ENCODE data around the gene COX4I1.

COX4I1 gene

DNA sequence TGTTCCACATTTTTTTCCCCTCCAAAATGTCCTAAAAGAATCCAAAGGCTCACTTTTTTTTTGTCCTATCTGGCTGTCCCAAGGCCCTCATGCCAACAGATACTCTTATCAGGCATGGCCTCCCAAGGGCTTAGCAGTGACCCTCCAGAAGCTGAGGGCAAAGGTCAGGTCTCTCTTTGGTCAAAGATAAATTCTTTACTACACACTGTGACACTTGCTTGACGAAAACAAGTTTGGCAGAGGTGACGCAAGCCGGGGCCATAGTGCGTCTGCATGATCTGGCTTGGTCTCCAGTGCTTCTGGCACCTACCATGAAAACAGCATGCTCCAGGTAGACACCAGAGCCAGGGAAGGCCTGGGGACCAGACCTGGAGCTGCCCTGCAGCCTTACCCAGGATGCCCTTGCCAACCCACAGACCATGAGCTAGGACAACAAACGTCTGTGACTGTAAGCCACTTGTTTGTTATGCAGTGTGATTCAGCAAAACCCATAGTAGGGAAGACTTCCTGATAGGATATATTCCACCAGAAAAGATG, 50.9 kb downstream of the COX4I1 start:
- H3K27ac ChIP-seq (ENCODE audit: low read length), result no peak overlapping the region
- no peak overlapping the region for H2AFZ ChIP-seq (ENCODE audit: low read depth, low read length)
- peak overlapping the region; percentile 50; the same call in 1 of the 2 replicates for H3K4me2 ChIP-seq (ENCODE audit: low read length)
- H4K20me1 ChIP-seq (ENCODE audit: insufficient read depth, low read length), result no peaks in the 10 kb centered on the region
- H3K79me2 ChIP-seq (ENCODE audit: low read length), result no peaks in the 10 kb centered on the region
- H3K4me1 ChIP-seq (ENCODE audit: low read length), result peaks cover 31% of the 10 kb centered on the region
- H3K9ac ChIP-seq (ENCODE audit: low read length), result no peak overlapping the region
- TF ChIP-seq EZH2phosphoT487 (IDR thresholded peaks at IDR 0.05; ENCODE audit: low read depth) (no peak), CTCF (IDR thresholded peaks at IDR 0.05; ENCODE audit: low read depth, low read length) (no peak)
- 0 out of 2 replicates have a peak, but pooled peaks cover 5% of the 10 kb centered on the region for H3K9me3 ChIP-seq (ENCODE audit: insufficient read depth, low read length)
- peaks cover 21% of the 10 kb centered on the region; the same call in 1 of the 2 replicates for H3K27me3 ChIP-seq (ENCODE audit: low read depth, low read length)
- H3K36me3 ChIP-seq (replicated peaks; ENCODE audit: low read depth, low read length), result no peaks in the 10 kb centered on the region
- H3K4me3 ChIP-seq (ENCODE audit: low read length), result no peak overlapping the region

DNA sequence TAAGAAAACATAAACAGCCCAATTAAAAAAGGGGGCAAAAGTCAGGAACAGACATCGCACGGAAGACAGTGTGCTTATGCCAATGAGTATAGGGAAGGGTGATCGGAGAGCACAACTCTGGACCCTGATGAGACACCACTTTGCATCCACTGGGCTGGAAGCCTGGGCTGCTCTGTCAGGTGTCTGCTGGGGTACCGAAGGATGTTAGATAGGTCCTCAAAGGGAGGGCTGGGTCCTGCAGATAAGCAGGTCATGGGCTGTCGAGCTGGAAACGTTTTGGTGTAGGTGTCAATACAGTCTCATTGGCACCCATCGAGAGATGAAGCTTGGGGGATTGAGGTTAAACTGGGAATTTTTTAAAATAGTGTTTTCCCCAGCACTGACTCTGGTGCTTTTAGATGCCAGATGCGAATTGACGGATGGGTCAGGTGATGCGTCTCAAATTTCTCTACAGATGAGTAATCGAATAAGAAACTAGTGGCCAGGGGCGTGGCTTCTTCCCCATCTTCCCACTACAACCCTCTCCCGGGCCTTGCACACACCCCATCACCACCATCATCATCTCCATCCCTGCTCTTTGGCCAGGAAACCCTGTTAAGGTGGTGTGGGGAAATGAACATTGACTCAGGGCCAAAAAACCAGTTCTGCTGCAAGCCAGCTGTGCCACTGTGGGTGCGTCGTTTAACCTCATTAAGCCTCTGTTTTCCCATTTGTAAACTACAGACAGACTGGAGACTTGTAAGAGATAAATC, 51.7 kb downstream of the COX4I1 start:
- no peaks in the 10 kb centered on the region for H3K79me2 ChIP-seq (ENCODE audit: low read length)
- peak overlapping the region; percentile 9; the same call in 1 of the 2 replicates for H3K4me3 ChIP-seq (ENCODE audit: low read length)
- H3K27ac ChIP-seq (ENCODE audit: low read length), result no peak overlapping the region
- no peak overlapping the region for H3K9ac ChIP-seq (ENCODE audit: low read length)
- H2AFZ ChIP-seq (ENCODE audit: low read depth, low read length), result no peak overlapping the region
- H3K4me1 ChIP-seq (ENCODE audit: low read length), result peaks cover 33% of the 10 kb centered on the region
- H4K20me1 ChIP-seq (ENCODE audit: insufficient read depth, low read length), result no peaks in the 10 kb centered on the region
- H3K4me2 ChIP-seq (ENCODE audit: low read length), result peak overlapping the region; percentile 50
- no peaks in the 10 kb centered on the region for H3K36me3 ChIP-seq (replicated peaks; ENCODE audit: low read depth, low read length)
- H3K27me3 ChIP-seq (ENCODE audit: low read depth, low read length), result peaks cover 21% of the 10 kb centered on the region; the same call in 1 of the 2 replicates
- 0 out of 2 replicates have a peak, but pooled peaks cover 5% of the 10 kb centered on the region for H3K9me3 ChIP-seq (ENCODE audit: insufficient read depth, low read length)
- TF ChIP-seq CTCF (IDR thresholded peaks at IDR 0.05; ENCODE audit: low read depth, low read length), result no peak
- no peak for TF ChIP-seq EZH2phosphoT487 (IDR thresholded peaks at IDR 0.05; ENCODE audit: low read depth)

- TF ChIP-seq EZH2phosphoT487 (IDR thresholded peaks at IDR 0.05; ENCODE audit: low read depth) (no peak), CTCF (IDR thresholded peaks at IDR 0.05; ENCODE audit: low read depth, low read length) (no peak)
- peaks cover 59% of the 10 kb centered on the region for H3K4me1 ChIP-seq (ENCODE audit: low read length)
- no peaks in the 10 kb centered on the region for H4K20me1 ChIP-seq (ENCODE audit: insufficient read depth, low read length)
- no peak overlapping the region for H3K27ac ChIP-seq (ENCODE audit: low read length)
- peak overlapping the region; percentile 11; the same call in 1 of the 2 replicates for H3K4me2 ChIP-seq (ENCODE audit: low read length)
- H3K9ac ChIP-seq (ENCODE audit: low read length), result no peak overlapping the region
- H3K4me3 ChIP-seq (ENCODE audit: low read length), result no peak overlapping the region
- H3K79me2 ChIP-seq (ENCODE audit: low read length), result no peaks in the 10 kb centered on the region
- H2AFZ ChIP-seq (ENCODE audit: low read depth, low read length), result no peak overlapping the region; the same call in 1 of the 2 replicates
- no peaks in the 10 kb centered on the region for H3K36me3 ChIP-seq (replicated peaks; ENCODE audit: low read depth, low read length)
- H3K9me3 ChIP-seq (ENCODE audit: insufficient read depth, low read length), result 0 out of 2 replicates have a peak, but pooled peaks cover 5% of the 10 kb centered on the region
- peaks cover 21% of the 10 kb centered on the region; the same call in 1 of the 2 replicates for H3K27me3 ChIP-seq (ENCODE audit: low read depth, low read length)
Observed at GRCh38 chr16:85853547-85854545, 54.4 kb downstream of the COX4I1 start.
